Kidney (tissue), 14 donors: ENCODE measurements around the gene APEX1. TPM values are rescaled to one million over a fixed set of nuclear protein-coding genes. Genes with fewer than 3 reads are reported as not detected.

Experiments
- DNase-seq, 5 donors: peaks; one replicate each; pipeline ENCODE4 v3.0.0-alpha.2; 2013 to 2020
- FAIRE-seq: peaks from 2 replicates; lab custom pipeline; 2012; peaks lifted over from hg19 to GRCh38; lab: Jason Lieb, UNC
- H3K27ac ChIP-seq, 2 donors: one replicate each; pipeline ENCODE4 v1.7.0; 2013; ENCODE audit warnings: low read depth in 2 of 2, low read length in 2 of 2, inconsistent platforms in 1 of 2
- H3K27me3 ChIP-seq: one replicate; pipeline ENCODE4 v1.7.1; 2013; ENCODE audit warnings: low read length, inconsistent platforms; ENCODE audit not compliant: control insufficient read depth, insufficient read depth
- H3K36me3 ChIP-seq, 3 donors: one replicate each; pipeline versions ENCODE4 v1.7.0 to v1.7.1; 2013; ENCODE audit warnings: low read length in 3 of 3, control low read depth in 1 of 3, inconsistent platforms in 1 of 3; ENCODE audit not compliant: insufficient read depth in 3 of 3, control insufficient read depth in 2 of 3
- H3K4me1 ChIP-seq, 3 donors: one replicate each; pipeline versions ENCODE4 v1.7.0 to v1.7.1; 2013; ENCODE audit warnings: low read length in 3 of 3, inconsistent platforms in 1 of 3, low read depth in 1 of 3; ENCODE audit not compliant: control insufficient read depth in 2 of 3, insufficient read depth in 2 of 3
- H3K4me3 ChIP-seq, 3 donors: one replicate each; pipeline versions ENCODE4 v1.7.0 to v1.8.1; 2013; ENCODE audit warnings: low read length in 3 of 3, control low read depth in 1 of 3, inconsistent platforms in 1 of 3
- H3K9ac ChIP-seq, 3 donors: one replicate each; pipeline versions ENCODE4 v1.7.0 to v1.7.1; 2013; ENCODE audit warnings: low read length in 3 of 3, control low read depth in 1 of 3, inconsistent platforms in 1 of 3
- H3K9me3 ChIP-seq, 3 donors: one replicate each; pipeline versions ENCODE4 v1.7.0 to v1.7.1; 2013; ENCODE audit warnings: low read length in 3 of 3, control low read depth in 1 of 3, inconsistent platforms in 1 of 3; ENCODE audit not compliant: control insufficient read depth in 2 of 3, insufficient read depth in 1 of 3
- intact Hi-C: fragments of 100-400 bp; cut with DNase I; formaldehyde crosslinking; loops from one replicate; pipeline ENCODE4 v1.11.1; 2022
- polyA plus RNA-seq: library from polyadenylated mRNA; stranded (reverse); fragments of 350-450 nt; fragmentation: Illumina TruSeq; extraction: RNeasy Lipid Tissue Mini Kit (QIAGEN cat#74804); gene quantifications from one replicate; pipeline ENCODE4 v1.2.3, GENCODE V29; 2014; ENCODE audit warnings: low read depth, low replicate concordance; ENCODE audit not compliant: insufficient read depth
- total RNA-seq: library from RNA; stranded (reverse); fragmentation: NEBNext Ultra II Directional; extraction: Animal tissue kit (Norgen Biotek cat#: 25700); gene quantifications from one replicate; pipeline ENCODE4 v1.2.1, GENCODE V29; 2021
- TF ChIP-seq, protein P1 (sequence below): IDR thresholded peaks from 3 replicates; pipeline ENCODE4 v1.5.1; 2012; ENCODE audit warnings: mild to moderate bottlenecking, moderate library complexity, borderline replicate concordance; ENCODE audit not compliant: insufficient read depth; ENCODE audit errors: extremely low read depth
- donor health status: control.
- donor health status: control.
- donor health status: control.
- donor health status: control.
- donor health status: control.
- donor health status: DM: yes; HTN: yes; CAD: no.
- donor health status: Normal renal cell carcinoma (clear cell type).

The APEX1 gene
- total and polyA plus RNA-seq, 2 donors from 2014 or later = 109 to 119 TPM

DNA sequence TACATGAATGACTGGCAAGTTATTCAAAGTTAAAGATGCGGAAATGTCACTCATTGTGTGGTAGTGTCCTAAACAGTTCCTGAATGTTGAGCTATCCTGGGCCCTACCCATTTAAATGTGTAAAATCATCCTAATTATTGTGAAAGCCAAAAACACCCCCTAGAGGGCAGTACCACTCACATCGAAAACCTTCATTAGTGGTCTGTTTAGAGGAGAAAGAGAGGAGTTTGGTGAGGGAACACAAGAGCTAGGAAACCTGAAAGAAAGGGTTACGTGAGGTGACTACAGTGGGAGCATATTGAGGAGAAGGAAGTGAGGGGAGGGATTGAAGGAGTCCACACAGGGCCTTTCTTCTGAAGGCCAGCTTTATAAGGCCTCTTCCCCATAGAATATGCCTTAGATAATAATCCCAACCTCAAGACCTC lies 39.2 kb upstream of the APEX1 start:
- H3K9ac ChIP-seq = no peak overlapping the region
- no peaks in the 10 kb centered on the region for H3K27me3 ChIP-seq
- no peak overlapping the region for H3K4me3 ChIP-seq
- H3K4me1 ChIP-seq = peaks cover 0 to 9% (median 3%) of the 10 kb centered on the region in 3 donors
- FAIRE-seq (no peak), DNase-seq (peak in 3 of 5 donors; percentile 21 to 74 (median 69))
- TF ChIP-seq, protein P1, sequence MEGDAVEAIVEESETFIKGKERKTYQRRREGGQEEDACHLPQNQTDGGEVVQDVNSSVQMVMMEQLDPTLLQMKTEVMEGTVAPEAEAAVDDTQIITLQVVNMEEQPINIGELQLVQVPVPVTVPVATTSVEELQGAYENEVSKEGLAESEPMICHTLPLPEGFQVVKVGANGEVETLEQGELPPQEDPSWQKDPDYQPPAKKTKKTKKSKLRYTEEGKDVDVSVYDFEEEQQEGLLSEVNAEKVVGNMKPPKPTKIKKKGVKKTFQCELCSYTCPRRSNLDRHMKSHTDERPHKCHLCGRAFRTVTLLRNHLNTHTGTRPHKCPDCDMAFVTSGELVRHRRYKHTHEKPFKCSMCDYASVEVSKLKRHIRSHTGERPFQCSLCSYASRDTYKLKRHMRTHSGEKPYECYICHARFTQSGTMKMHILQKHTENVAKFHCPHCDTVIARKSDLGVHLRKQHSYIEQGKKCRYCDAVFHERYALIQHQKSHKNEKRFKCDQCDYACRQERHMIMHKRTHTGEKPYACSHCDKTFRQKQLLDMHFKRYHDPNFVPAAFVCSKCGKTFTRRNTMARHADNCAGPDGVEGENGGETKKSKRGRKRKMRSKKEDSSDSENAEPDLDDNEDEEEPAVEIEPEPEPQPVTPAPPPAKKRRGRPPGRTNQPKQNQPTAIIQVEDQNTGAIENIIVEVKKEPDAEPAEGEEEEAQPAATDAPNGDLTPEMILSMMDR = peak; percentile 53
- intact Hi-C loops = loop anchor here (10.0 kb wide), 1 partner anchor 189 kb away; no protein-coding TSS in a partner anchor
- H3K27ac ChIP-seq = no peak overlapping the region
- H3K9me3 ChIP-seq = no peaks in the 10 kb centered on the region
- no peaks in the 10 kb centered on the region for H3K36me3 ChIP-seq

DNA sequence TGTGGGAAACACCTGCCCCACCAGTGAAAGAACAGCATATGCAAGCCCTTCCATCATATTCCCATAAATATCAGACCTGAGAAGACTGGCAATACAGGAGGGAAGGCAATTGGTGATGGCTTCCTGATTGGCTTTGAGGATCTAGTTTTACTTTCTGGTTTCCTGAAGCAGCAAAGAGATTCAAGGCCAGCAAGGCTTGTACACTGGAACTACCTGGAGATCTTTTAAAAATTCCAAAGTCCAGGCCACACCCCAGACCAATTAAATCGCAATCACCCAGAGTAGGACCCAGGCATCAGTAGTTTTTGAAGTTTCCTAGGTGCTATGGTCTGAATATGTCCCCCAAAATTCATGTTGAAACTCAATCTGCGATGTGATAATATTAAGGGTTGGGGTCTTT lies 38.8 kb upstream of the APEX1 start:
- intact Hi-C loops = loop anchor here (10.0 kb wide), 1 partner anchor 189 kb away; no protein-coding TSS in a partner anchor
- Histone ChIP-seq H3K27ac (no peak overlapping the region), H3K4me1 (peaks cover 0 to 9% (median 3%) of the 10 kb centered on the region in 3 donors), H3K9ac (no peak overlapping the region), H3K36me3 (no peaks in the 10 kb centered on the region), H3K9me3 (no peaks in the 10 kb centered on the region), H3K27me3 (no peaks in the 10 kb centered on the region), H3K4me3 (no peak overlapping the region)
- TF ChIP-seq, protein P1 = no peak
- DNase-seq (no peak), FAIRE-seq (no peak)

DNA sequence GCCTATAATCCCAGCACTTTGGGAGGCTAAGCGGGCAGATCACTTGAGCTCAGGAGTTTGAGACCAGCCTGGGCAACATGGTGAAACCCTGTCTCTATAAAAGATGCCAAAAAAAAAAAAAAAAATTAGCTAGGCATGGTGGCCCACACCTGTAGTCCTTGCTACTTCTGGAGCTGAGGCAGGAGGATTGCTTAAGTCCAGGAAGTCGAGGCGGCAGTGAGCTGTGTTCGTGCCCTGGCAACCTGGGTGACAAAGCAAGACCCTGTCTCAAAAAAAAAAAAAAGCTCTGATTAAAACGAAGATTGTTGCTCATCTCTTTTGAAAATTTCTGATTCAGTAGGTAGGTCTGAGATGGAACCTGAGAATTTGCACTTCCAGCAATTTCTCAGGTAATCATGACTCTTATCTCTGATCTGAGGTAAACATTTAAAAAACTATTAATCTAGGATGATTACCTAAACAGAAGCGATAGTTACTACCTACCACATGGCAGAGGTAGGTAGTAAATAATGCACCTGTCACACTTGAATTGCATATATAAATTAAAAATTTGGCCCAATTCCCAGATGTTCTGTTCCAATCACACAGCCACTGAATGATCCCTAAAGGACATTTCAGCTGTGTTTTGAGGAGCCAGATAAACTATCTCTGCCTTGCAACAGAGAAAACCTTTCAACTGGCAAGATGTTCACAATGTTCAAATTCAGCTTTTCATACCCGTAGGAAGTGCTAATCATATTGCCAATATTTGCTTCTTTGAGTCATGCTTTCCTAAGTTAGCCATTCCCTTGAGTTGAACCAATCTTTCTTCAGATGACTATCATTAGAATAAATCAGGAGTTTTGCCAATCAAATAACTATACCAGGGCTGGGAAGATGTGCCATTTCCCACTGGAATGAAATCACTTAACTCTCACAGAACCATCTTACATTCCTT lies 37.5 kb upstream of the APEX1 start:
- H3K9ac ChIP-seq = no peak overlapping the region
- DNase-seq (no peak), FAIRE-seq (no peak)
- H3K27me3 ChIP-seq = no peaks in the 10 kb centered on the region
- no peak overlapping the region for H3K4me3 ChIP-seq
- H3K4me1 ChIP-seq = peaks cover 0 to 7% (median 3%) of the 10 kb centered on the region in 3 donors
- TF ChIP-seq, protein P1 = no peak
- no peaks in the 10 kb centered on the region for H3K9me3 ChIP-seq
- H3K27ac ChIP-seq = no peak overlapping the region
- intact Hi-C loops = loop anchor here (10.0 kb wide), 1 partner anchor 187 kb away; no protein-coding TSS in a partner anchor
- H3K36me3 ChIP-seq = no peaks in the 10 kb centered on the region
